Liver (tissue), 3 donors: Measurements from ENCODE around the gene GLT8D2.

ENCODE experiments used
- CTCF ChIP-seq: fragments of 150-350 bp; IDR thresholded peaks from 2 replicates; pipeline ENCODE4 v1.5.1; 2017; ENCODE audit warnings: improper control_type of control experiment, low read depth, low read length; ENCODE audit not compliant: missing input control
- REST ChIP-seq: IDR thresholded peaks from 2 replicates; pipeline ENCODE4 v1.6.1; 2016; ENCODE audit warnings: antibody characterized with exemption, mild to moderate bottlenecking
- TF ChIP-seq, protein P1 (sequence below): IDR thresholded peaks from 2 replicates; pipeline ENCODE4 v1.6.1; 2016; ENCODE audit warnings: antibody characterized with exemption
- donor health status: healthy.
- donor health status: healthy.

DNA sequence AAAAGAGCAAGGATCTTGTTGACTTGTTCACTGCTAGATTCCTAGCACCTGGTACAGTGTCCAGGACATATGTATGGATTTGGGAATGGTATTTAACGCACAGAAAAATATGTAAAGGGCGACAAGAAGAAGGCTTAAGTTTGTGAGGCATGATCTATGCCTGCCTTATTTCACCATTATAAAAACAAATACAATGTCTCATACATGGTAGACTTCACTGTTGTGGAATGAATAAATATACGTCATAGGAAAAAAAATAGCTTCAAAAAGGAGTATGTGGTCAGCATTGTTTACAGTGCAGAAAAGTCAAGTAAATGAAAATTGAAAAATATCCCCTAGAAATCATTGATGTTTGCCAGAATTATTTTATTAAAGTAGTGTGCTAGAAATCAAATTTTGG lies 44.3 kb upstream of the GLT8D2 start:
- no peak for TF ChIP-seq CTCF
- no peak for TF ChIP-seq REST
- TF ChIP-seq, protein P1, sequence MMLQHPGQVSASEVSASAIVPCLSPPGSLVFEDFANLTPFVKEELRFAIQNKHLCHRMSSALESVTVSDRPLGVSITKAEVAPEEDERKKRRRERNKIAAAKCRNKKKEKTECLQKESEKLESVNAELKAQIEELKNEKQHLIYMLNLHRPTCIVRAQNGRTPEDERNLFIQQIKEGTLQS: no peak
